ENCODE data around the gene PHACTR3.
"Not testable (repeated sequence)": the region's sequence is repeated elsewhere in the genome, so short reads cannot be mapped to it uniquely, and the experiment has no call there.

PHACTR3 gene

GRCh38 chr20:59603781-59604541 lies at the start of gene PHACTR3:
Gene PHACTR3 (plus strand): TSS chr20:59604540. CDS start chr20:59605015, 475 bp downstream.
- no peak for DNase-seq (ENCODE audit: low read depth)

- not testable (repeated sequence) for DNase-seq (ENCODE audit: low read depth)
Measured at GRCh38 chr20:59557733-59558529, 46.4 kb upstream of the PHACTR3 start.

GRCh38 chr20:59559024-59559817 lies 45.1 kb upstream of the PHACTR3 start:
- DNase-seq (ENCODE audit: low read depth), result no peak

GRCh38 chr20:59559863-59560262 lies 44.5 kb upstream of the PHACTR3 start:
- DNase-seq (ENCODE audit: low read depth), result no peak

- DNase-seq (ENCODE audit: low read depth), result no peak
Measured at GRCh38 chr20:59560588-59561227, 43.6 kb upstream of the PHACTR3 start.

- DNase-seq (ENCODE audit: low read depth), result no peak
Measured at GRCh38 chr20:59561228-59561605, 43.1 kb upstream of the PHACTR3 start.

- DNase-seq (ENCODE audit: low read depth), result no peak
Measured at GRCh38 chr20:59561614-59562277, 42.6 kb upstream of the PHACTR3 start.

- no peak for DNase-seq (ENCODE audit: low read depth)
Measured at GRCh38 chr20:59564171-59564570, 40.2 kb upstream of the PHACTR3 start.

GRCh38 chr20:59564943-59565342 lies 39.4 kb upstream of the PHACTR3 start:
- no peak for DNase-seq (ENCODE audit: low read depth)

- DNase-seq (ENCODE audit: low read depth), result no peak
Measured at GRCh38 chr20:59565768-59566461, 38.4 kb upstream of the PHACTR3 start.

- DNase-seq (ENCODE audit: low read depth), result no peak
Measured at GRCh38 chr20:59566631-59567524, 37.5 kb upstream of the PHACTR3 start.

GRCh38 chr20:59567585-59568508 lies 36.5 kb upstream of the PHACTR3 start:
- DNase-seq (ENCODE audit: low read depth), result no peak

GRCh38 chr20:59568509-59569024 lies 35.8 kb upstream of the PHACTR3 start:
- DNase-seq (ENCODE audit: low read depth), result no peak

GRCh38 chr20:59569305-59569704 lies 35.0 kb upstream of the PHACTR3 start:
- DNase-seq (ENCODE audit: low read depth), result no peak

GRCh38 chr20:59571151-59571550 lies 33.2 kb upstream of the PHACTR3 start:
- no peak for DNase-seq (ENCODE audit: low read depth)

GRCh38 chr20:59571551-59572314 lies 32.6 kb upstream of the PHACTR3 start:
- DNase-seq (ENCODE audit: low read depth), result peak; percentile 33

GRCh38 chr20:59572515-59572914 lies 31.8 kb upstream of the PHACTR3 start:
- no peak for DNase-seq (ENCODE audit: low read depth)

- DNase-seq (ENCODE audit: low read depth), result no peak
Measured at GRCh38 chr20:59573837-59574236, 30.5 kb upstream of the PHACTR3 start.
